HG02852 (cell line): ENCODE measurements around the gene PAK2.
A peak's percentile ranks its signal among the peaks of the same experiment; 100 is the strongest.
"Not testable (repeated sequence)": the region's sequence is repeated elsewhere in the genome, so short reads cannot be mapped to it uniquely, and the experiment has no call there.

Experiments used
- ATAC-seq: cut with Tn5 transposase; IDR thresholded peaks from one replicate; pipeline ENCODE4 v1.9.1; 2021; ENCODE audit warnings: mild to moderate bottlenecking, moderate library complexity; ENCODE audit not compliant: unreplicated experiment

Gene PAK2

DNA sequence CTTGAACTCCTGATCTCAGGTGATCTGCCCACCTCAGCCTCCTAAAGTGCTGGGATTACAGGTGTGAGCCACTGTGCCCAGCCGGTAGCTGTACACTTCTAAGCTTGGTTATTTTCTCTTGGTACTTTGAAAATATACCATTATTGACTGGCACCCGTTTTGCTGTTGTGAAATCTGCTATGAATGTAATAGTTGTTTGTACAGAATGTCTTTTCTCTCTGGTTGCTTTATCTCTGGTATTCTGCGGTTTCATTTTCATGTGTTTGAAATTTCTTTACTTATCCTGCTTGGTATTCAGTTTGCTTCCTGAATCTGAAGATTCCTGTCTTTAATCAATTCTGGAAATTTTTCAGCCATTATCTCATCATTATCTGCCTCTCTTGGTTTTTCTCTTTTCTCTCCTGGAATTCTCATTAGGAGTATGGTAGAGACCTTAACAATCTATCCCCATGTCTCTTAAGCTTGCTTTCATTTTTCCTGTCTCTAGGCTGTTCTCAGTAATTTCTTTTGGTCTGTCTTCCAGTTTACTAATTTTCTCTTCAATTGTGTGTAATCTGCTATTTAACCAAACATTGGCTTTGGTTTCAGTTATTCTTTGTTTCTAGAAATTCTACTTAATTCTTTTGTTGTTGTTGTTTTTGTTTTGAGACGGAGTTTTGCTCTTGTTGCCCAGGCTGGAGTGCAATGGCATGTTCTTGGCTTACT is 2.8 kb upstream of the PAK2 start:
- no peak for ATAC-seq

GRCh38 chr3:196737655-196738054 is 2.0 kb upstream of the PAK2 start:
- no peak for ATAC-seq

- peak; percentile 2 for ATAC-seq
These were observed 1.0 kb downstream of the PAK2 start for GRCh38 chr3:196740481-196741248.

GRCh38 chr3:196741249-196741889 is 1.7 kb downstream of the PAK2 start:
- ATAC-seq = no peak

- not testable (repeated sequence) for ATAC-seq
These were observed 3.9 kb downstream of the PAK2 start for GRCh38 chr3:196743569-196743968.

DNA sequence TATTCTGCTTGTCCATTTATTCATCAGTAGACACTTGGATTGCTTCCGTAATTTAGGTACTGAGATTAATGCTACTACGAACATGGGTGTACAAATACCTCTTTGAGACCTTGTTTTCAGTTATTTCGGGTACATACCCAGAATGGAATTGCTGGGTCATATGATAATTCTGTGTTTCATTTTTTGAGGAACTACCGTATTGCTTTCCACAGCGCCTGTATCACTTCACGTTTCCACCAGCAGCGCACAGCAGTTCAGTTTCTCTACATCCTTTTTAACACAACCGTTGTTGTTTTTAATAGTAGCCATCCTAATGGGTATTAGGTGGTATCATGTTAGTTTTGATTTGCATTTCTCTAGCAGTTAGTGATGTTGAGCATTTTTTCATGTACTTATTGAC is 9.5 kb downstream of the PAK2 start:
- ATAC-seq = no peak

GRCh38 chr3:196753201-196753600 is 13.5 kb downstream of the PAK2 start:
- ATAC-seq = no peak

- no peak for ATAC-seq
These were observed 14.7 kb downstream of the PAK2 start for GRCh38 chr3:196754091-196754981.

DNA sequence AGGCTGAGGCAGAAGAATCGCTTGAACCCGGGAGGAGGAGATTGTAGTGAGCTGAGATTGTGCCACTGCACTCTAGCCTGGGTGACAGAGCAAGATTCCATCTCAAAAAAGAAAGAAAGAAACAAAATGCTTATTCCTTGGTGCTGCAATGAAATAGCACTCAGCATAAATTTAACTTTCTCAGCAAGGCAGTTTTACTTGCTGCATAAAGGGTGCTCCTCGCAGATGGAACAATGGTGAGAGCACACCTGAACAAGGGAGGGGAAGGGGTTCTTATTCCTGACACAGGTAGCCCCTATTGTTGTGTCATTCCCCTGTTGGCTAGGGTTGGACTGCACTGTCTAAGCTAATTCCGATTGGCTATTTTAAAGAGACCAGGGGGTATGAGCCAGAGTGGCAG is 17.1 kb downstream of the PAK2 start:
- ATAC-seq = no peak

- ATAC-seq = no peak
These were observed 18.5 kb downstream of the PAK2 start for GRCh38 chr3:196757876-196758739.

DNA sequence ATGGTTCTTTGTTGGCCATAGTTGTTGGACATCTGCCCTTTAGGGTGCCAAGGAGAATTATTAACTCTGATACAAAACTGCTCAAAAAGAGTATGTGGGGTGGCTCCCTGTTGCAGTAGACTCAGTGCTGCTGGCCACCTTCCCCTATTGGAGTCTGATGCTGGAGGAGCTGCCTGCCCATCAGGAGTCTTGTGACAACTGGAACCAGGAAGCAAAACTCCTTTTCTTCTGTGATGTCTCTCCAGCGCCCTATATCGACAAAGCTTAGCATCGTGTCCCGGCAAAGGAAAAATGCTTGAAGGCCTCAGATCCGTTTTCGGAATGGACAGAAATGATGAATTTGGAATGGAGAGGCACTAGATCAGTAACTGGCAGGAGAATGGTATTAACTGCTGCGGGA is 23.5 kb downstream of the PAK2 start:
- no peak for ATAC-seq

GRCh38 chr3:196765454-196765853 is 25.8 kb downstream of the PAK2 start:
- ATAC-seq = no peak

GRCh38 chr3:196771067-196771466 is 31.4 kb downstream of the PAK2 start:
- no peak for ATAC-seq

- ATAC-seq = no peak
These were observed 32.4 kb downstream of the PAK2 start for GRCh38 chr3:196772102-196772501.

DNA sequence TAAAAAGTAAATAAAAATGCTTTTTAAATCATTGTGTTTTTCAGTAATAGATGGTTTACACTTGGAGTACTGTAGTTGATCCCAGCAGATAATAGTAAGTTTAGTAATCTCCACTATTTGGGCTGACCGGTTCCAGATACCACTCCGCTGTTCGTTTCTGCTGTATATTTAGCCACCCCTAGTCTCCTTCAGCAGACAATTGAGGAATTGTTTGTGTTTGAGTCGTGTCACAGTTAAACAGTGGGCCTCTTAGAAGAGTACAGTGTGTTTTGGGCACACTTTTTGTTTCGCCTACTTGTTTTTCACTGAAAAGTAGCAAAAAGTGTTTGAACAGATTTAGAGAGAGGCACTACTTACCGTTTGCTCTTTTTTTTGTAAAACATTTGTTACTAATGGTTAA is 33.2 kb downstream of the PAK2 start:
- no peak for ATAC-seq

DNA sequence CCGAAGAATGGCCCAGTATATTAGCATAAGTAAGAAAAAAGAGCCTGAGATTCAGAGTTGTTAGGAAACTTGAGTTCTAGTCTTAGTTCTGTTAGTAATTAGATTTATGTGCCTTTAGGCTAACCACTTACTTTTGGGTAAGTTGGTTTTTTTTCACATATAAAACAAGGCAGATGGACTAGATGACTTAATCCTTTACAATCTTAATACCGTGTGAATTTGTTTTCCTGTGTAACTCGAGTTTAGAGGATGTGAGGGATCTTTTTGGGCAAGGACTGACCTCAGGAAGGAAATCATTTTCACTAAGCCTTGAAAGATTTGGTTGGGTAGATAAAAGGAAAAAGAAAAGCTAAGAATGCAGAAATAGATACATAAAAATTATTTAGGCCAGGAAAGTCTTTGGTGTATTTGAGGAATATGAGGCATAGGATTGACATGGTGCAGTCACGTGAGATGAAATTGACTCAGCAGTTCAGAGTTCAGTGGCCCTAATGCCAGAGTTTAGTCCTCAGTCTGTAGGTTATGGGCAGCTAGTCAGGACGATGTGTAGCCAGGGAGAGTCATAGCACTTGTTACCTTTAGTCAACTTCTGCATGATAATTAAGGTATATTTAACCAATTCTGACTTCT is 34.6 kb downstream of the PAK2 start:
- ATAC-seq = no peak

GRCh38 chr3:196774848-196775422 is 35.3 kb downstream of the PAK2 start:
- ATAC-seq = no peak

GRCh38 chr3:196775938-196776337 is 36.3 kb downstream of the PAK2 start:
- ATAC-seq = no peak

GRCh38 chr3:196777836-196778235 is 38.2 kb downstream of the PAK2 start:
- ATAC-seq = no peak
